Gastroesophageal sphincter (tissue), 4 donors: ENCODE measurements around the gene BHMT. TPM values are rescaled to one million over a fixed set of nuclear protein-coding genes. Genes with fewer than 3 reads are reported as not detected.
"Not testable (repeated sequence)": the region's sequence is repeated elsewhere in the genome, so short reads cannot be mapped to it uniquely, and the experiment has no call there.

Experiments
- ATAC-seq: fragments of 150-250 bp; one replicate; pipeline ENCODE4 v1.9.1; 2016; ENCODE audit warnings: mild to moderate bottlenecking, moderate library complexity
- H3K27ac ChIP-seq, 4 donors: fragments of 200-600 bp; sonication (generic) in 3 of 4; 1 replicate in 3 of 4; 2 replicates in 1 of 4; pipeline ENCODE4 v1.5.1; 2016 to 2019
- H3K27me3 ChIP-seq: fragments of 200-600 bp; sonication (generic); one replicate; pipeline ENCODE4 v1.5.1; 2019
- H3K36me3 ChIP-seq, 2 donors: fragments of 200-600 bp; sonication (generic); one replicate each; pipeline ENCODE4 v1.5.1; 2019; ENCODE audit warnings: control low read depth in 1 of 2
- H3K4me1 ChIP-seq, 3 donors: fragments of 200-600 bp; sonication (generic); 1 replicate in 2 of 3; 2 replicates in 1 of 3; pipeline ENCODE4 v1.5.1; 2016 to 2019; ENCODE audit warnings: control low read depth in 2 of 3
- H3K4me3 ChIP-seq, 2 donors: fragments of 200-600 bp; sonication (generic); one replicate each; pipeline ENCODE4 v1.5.1; 2019; ENCODE audit warnings: mild to moderate bottlenecking in 1 of 2, moderate library complexity in 1 of 2
- H3K9me3 ChIP-seq, 3 donors: fragments of 200-600 bp; sonication (generic); one replicate each; pipeline ENCODE4 v1.5.1; 2017 to 2019; ENCODE audit warnings: control low read depth in 2 of 3
- EP300 ChIP-seq: sonication (generic); formaldehyde crosslinking; IDR thresholded peaks from one replicate; pipeline ENCODE4 v1.6.1; 2017; ENCODE audit warnings: antibody characterized with exemption, mild to moderate bottlenecking
- POLR2A ChIP-seq, 2 donors: fragments of 450-650 bp; IDR thresholded peaks; one replicate each; pipeline ENCODE4 v1.6.1; 2017; ENCODE audit warnings: antibody characterized with exemption in 2 of 2, mild to moderate bottlenecking in 2 of 2, moderate library complexity in 1 of 2
- POLR2AphosphoS5 ChIP-seq: sonication (generic); formaldehyde crosslinking; IDR thresholded peaks from one replicate; pipeline ENCODE4 v1.6.1; 2017; ENCODE audit warnings: antibody characterized with exemption
- WGBS, 2 donors: methylation state at CpG; one replicate each; pipeline ENCODE4 v1.1.5; 2018; ENCODE audit warnings: low coverage in 1 of 2; 5-methylcytosine and 5-hydroxymethylcytosine counted together
- total RNA-seq, 4 donors: library from RNA; depleted of rRNA; stranded (reverse); fragments of >200 nt; gene quantifications; one replicate each; pipeline ENCODE4 v1.1.0, GENCODE V29; 2016
- TF ChIP-seq, protein P1 (sequence below), 4 experiments: fragments of 200-600 bp in 2 of 4; fragments of 450-650 bp in 2 of 4; sonication (generic) in 1 of 4; IDR thresholded peaks; one replicate each; pipeline ENCODE4 v1.5.1; 2017 to 2019; ENCODE audit warnings: antibody characterized with exemption in 4 of 4, mild to moderate bottlenecking in 2 of 4, moderate library complexity in 2 of 4

Gene BHMT
- total RNA-seq, 4 donors from 2014 or later, result 1.9 to 10.8 (median 2.7) TPM; not detected in 1

DNA sequence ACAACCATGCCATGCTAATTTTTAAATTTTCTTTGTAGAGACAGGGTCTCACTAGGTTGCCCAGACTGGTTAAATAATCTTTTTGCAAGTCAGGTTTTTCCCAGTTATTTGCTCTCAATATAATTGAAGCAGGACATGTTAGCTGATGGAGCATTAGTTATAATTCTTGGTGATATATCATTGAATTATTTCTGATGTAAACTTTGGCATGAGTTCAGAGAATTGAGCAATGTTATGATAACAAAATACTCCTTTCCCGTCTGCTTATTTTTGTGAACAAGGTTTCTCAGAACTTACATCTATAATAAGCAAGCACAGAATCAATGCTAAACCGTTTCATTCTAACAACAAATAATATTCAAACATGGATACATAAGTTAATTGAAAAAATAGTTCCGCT is 37.8 kb downstream of the BHMT start:
- ATAC-seq, result no peak
- H3K4me1 ChIP-seq, result peaks cover 0 to 3% (median 0%) of the 10 kb centered on the region in 3 donors
- no peaks in the 10 kb centered on the region for H3K9me3 ChIP-seq
- 61 to 78% methylated on average over 3 of the region's 3 CpGs for WGBS, 2 donors
- no peaks in the 10 kb centered on the region for H3K27me3 ChIP-seq
- TF ChIP-seq POLR2AphosphoS5 (no peak), EP300 (no peak), POLR2A (IDR thresholded peaks at IDR 0.05) (no peak)
- TF ChIP-seq, protein P1, sequence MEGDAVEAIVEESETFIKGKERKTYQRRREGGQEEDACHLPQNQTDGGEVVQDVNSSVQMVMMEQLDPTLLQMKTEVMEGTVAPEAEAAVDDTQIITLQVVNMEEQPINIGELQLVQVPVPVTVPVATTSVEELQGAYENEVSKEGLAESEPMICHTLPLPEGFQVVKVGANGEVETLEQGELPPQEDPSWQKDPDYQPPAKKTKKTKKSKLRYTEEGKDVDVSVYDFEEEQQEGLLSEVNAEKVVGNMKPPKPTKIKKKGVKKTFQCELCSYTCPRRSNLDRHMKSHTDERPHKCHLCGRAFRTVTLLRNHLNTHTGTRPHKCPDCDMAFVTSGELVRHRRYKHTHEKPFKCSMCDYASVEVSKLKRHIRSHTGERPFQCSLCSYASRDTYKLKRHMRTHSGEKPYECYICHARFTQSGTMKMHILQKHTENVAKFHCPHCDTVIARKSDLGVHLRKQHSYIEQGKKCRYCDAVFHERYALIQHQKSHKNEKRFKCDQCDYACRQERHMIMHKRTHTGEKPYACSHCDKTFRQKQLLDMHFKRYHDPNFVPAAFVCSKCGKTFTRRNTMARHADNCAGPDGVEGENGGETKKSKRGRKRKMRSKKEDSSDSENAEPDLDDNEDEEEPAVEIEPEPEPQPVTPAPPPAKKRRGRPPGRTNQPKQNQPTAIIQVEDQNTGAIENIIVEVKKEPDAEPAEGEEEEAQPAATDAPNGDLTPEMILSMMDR (IDR thresholded peaks at IDR 0.05), result no peak
- no peak overlapping the region for H3K4me3 ChIP-seq
- H3K36me3 ChIP-seq, result no peaks in the 10 kb centered on the region
- no peak overlapping the region for H3K27ac ChIP-seq

DNA sequence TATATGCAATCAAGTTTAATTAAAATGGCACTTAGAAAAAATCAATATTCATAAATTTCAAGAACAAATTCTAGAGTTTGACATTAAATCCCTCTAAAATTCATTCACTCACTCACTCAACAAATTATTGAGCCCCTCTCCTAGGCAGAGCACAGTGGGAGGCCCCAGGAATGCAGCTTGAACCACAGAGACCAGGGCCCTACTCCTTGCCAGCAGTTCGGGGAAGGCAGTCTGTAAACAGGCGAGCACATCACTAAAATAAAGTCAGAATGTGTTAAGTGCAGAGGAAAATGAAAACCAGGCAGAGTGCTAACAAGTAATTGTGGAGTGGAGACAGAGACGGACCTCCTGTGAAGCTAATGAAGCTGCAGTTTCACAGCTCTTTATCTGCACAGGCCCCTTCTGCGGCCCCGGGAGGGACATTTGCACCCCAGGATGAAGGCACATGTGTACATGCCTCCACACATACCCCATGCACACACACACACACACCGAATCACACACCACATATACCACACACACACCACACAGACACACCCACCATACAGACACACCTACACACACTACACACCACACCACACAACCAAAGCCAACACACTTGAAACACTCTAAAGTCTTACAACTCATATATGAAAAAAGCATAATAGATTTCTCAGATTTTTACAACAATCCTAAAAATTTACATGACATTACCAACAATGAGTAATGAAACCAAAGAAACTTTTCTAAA is 40.5 kb downstream of the BHMT start:
- H3K4me1 ChIP-seq, result no peaks in the 10 kb centered on the region
- H3K36me3 ChIP-seq, result no peaks in the 10 kb centered on the region
- H3K9me3 ChIP-seq, result no peaks in the 10 kb centered on the region
- no peak overlapping the region for H3K4me3 ChIP-seq
- TF ChIP-seq EP300, result no peak
- TF ChIP-seq POLR2A (IDR thresholded peaks at IDR 0.05), result no peak
- TF ChIP-seq POLR2AphosphoS5, result no peak
- WGBS, 2 donors, result 70 to 71% methylated on average over 3 to 5 of the region's 6 CpGs
- no peak for ATAC-seq
- H3K27ac ChIP-seq, result no peak overlapping the region
- no peaks in the 10 kb centered on the region for H3K27me3 ChIP-seq

- no peak overlapping the region for H3K4me3 ChIP-seq
- 73 to 74% methylated on average over 2 of the region's 2 CpGs for WGBS, 2 donors
- no peaks in the 10 kb centered on the region for H3K36me3 ChIP-seq
- no peaks in the 10 kb centered on the region for H3K9me3 ChIP-seq
- H3K4me1 ChIP-seq, result no peaks in the 10 kb centered on the region
- TF ChIP-seq POLR2AphosphoS5 (no peak), POLR2A (IDR thresholded peaks at IDR 0.05) (no peak), EP300 (no peak)
- TF ChIP-seq, protein P1 (IDR thresholded peaks at IDR 0.05), result no peak
- ATAC-seq, result no peak
- H3K27ac ChIP-seq, result no peak overlapping the region
- H3K27me3 ChIP-seq, result no peaks in the 10 kb centered on the region
Observed at GRCh38 chr5:79157305-79157704, 45.7 kb downstream of the BHMT start.

- not testable (repeated sequence) for H3K36me3 ChIP-seq, H3K27me3 ChIP-seq, H3K9me3 ChIP-seq, H3K4me3 ChIP-seq, ATAC-seq, H3K4me1 ChIP-seq, H3K27ac ChIP-seq
- WGBS, 2 donors, result 91 to 95% methylated on average over 4 to 6 of the region's 7 CpGs
Observed at GRCh38 chr5:79161647-79162046, 50.0 kb downstream of the BHMT start.

GRCh38 chr5:79168031-79168430 is 56.4 kb downstream of the BHMT start:
- no peak for ATAC-seq
- H3K27ac ChIP-seq, result no peak overlapping the region
- TF ChIP-seq EP300 (no peak), POLR2AphosphoS5 (no peak), POLR2A (IDR thresholded peaks at IDR 0.05) (no peak)
- TF ChIP-seq, protein P1 (IDR thresholded peaks at IDR 0.05), result no peak

GRCh38 chr5:79170661-79171060 is 59.1 kb downstream of the BHMT start:
- no peak for ATAC-seq
- no peaks in the 10 kb centered on the region for H3K9me3 ChIP-seq
- TF ChIP-seq, protein P1 (IDR thresholded peaks at IDR 0.05), result no peak
- TF ChIP-seq POLR2AphosphoS5, result no peak
- peaks cover 0 to 24% (median 6%) of the 10 kb centered on the region in 3 donors for H3K4me1 ChIP-seq
- peak overlapping the region in 1 of 4 donors; percentile 57 for H3K27ac ChIP-seq
- H3K27me3 ChIP-seq, result no peaks in the 10 kb centered on the region
- H3K36me3 ChIP-seq, result no peaks in the 10 kb centered on the region
- no peak overlapping the region for H3K4me3 ChIP-seq

More at GRCh38 chr5:79168031-79168430, 56.4 kb downstream of the BHMT start:
- H3K4me1 ChIP-seq, result peaks cover 0 to 19% (median 6%) of the 10 kb centered on the region in 3 donors
- no peaks in the 10 kb centered on the region for H3K9me3 ChIP-seq
- no peak overlapping the region for H3K4me3 ChIP-seq
- H3K27me3 ChIP-seq, result no peaks in the 10 kb centered on the region
- H3K36me3 ChIP-seq, result no peaks in the 10 kb centered on the region
